Measurements from ENCODE around the gene GLCE.
"Not testable (repeated sequence)": the region's sequence is repeated elsewhere in the genome, so short reads cannot be mapped to it uniquely, and the experiment has no call there.

Gene GLCE

GRCh38 chr15:69298697-69299441, 138.4 kb downstream of the GLCE start, which contains the start of gene PAQR5:
Gene PAQR5 (plus strand): TSS chr15:69298912. CDS start chr15:69360081, 61,169 bp downstream.
- Mint-ChIP-seq H3K27ac (no peak within 1 kb of the TSS), H3K4me1 (peaks cover 7% of the 10 kb centered on the region), H3K36me3 (no peaks in the 10 kb centered on the region), H3K9me3 (no peaks in the 10 kb centered on the region), H3K4me3 (peak within 1 kb of the TSS; percentile 45)
- ATAC-seq = peak; percentile 29
- DNase-seq (ENCODE audit: low spot score in 2 of 2) = no peak

- Mint-ChIP-seq H3K4me1 (peaks cover 7% of the 10 kb centered on the region), H3K27ac (no peak overlapping the region), H3K4me3 (peak overlapping the region; percentile 45), H3K36me3 (no peaks in the 10 kb centered on the region), H3K9me3 (no peaks in the 10 kb centered on the region)
- ATAC-seq (no peak), DNase-seq (ENCODE audit: low spot score in 2 of 2) (no peak)
Observed at GRCh38 chr15:69299451-69299886, 139.0 kb downstream of the GLCE start.

- Mint-ChIP-seq H3K4me1 (peaks cover 7% of the 10 kb centered on the region), H3K4me3 (peak overlapping the region; percentile 45), H3K9me3 (no peaks in the 10 kb centered on the region), H3K27ac (no peak overlapping the region), H3K36me3 (no peaks in the 10 kb centered on the region)
- DNase-seq (ENCODE audit: low spot score in 2 of 2) = no peak
- ATAC-seq = no peak
Observed at GRCh38 chr15:69299943-69300588, 139.6 kb downstream of the GLCE start.

GRCh38 chr15:69301101-69301500, 140.7 kb downstream of the GLCE start:
- H3K4me1 Mint-ChIP-seq; DNase-seq (ENCODE audit: low spot score in 2 of 2); ATAC-seq; H3K9me3 Mint-ChIP-seq; H3K36me3 Mint-ChIP-seq; H3K4me3 Mint-ChIP-seq; H3K27ac Mint-ChIP-seq: not testable (repeated sequence)

GRCh38 chr15:69302087-69302486, 141.7 kb downstream of the GLCE start:
- ATAC-seq = not testable (repeated sequence)

GRCh38 chr15:69302929-69303328, 142.5 kb downstream of the GLCE start:
- peaks cover 7% of the 10 kb centered on the region for H3K4me1 Mint-ChIP-seq
- ATAC-seq (no peak), DNase-seq (ENCODE audit: low spot score in 2 of 2) (no peak)
- H3K36me3 Mint-ChIP-seq = no peaks in the 10 kb centered on the region
- no peak overlapping the region for H3K4me3 Mint-ChIP-seq
- no peaks in the 10 kb centered on the region for H3K9me3 Mint-ChIP-seq
- H3K27ac Mint-ChIP-seq = no peak overlapping the region

More at GRCh38 chr15:69302087-69302486, 141.7 kb downstream of the GLCE start:
- H3K4me1 Mint-ChIP-seq; DNase-seq (ENCODE audit: low spot score in 2 of 2); H3K4me3 Mint-ChIP-seq; H3K9me3 Mint-ChIP-seq; H3K27ac Mint-ChIP-seq; H3K36me3 Mint-ChIP-seq: not testable (repeated sequence)

- peaks cover 7% of the 10 kb centered on the region for H3K4me1 Mint-ChIP-seq
- no peaks in the 10 kb centered on the region for H3K9me3 Mint-ChIP-seq
- ATAC-seq = no peak
- no peak overlapping the region for H3K27ac Mint-ChIP-seq
- no peak overlapping the region for H3K4me3 Mint-ChIP-seq
- no peak for DNase-seq (ENCODE audit: low spot score in 2 of 2)
- no peaks in the 10 kb centered on the region for H3K36me3 Mint-ChIP-seq
Observed at GRCh38 chr15:69303337-69304181, 143.1 kb downstream of the GLCE start.

- Mint-ChIP-seq H3K36me3 (no peaks in the 10 kb centered on the region), H3K9me3 (no peaks in the 10 kb centered on the region), H3K4me3 (no peak overlapping the region), H3K27ac (no peak overlapping the region), H3K4me1 (peaks cover 7% of the 10 kb centered on the region)
- ATAC-seq = no peak
- DNase-seq (ENCODE audit: low spot score in 2 of 2) = no peak
Observed at GRCh38 chr15:69304182-69304545, 143.7 kb downstream of the GLCE start.

GRCh38 chr15:69305204-69305931, 144.9 kb downstream of the GLCE start:
- Mint-ChIP-seq H3K4me3 (no peak overlapping the region), H3K36me3 (no peaks in the 10 kb centered on the region), H3K9me3 (no peaks in the 10 kb centered on the region), H3K4me1 (no peaks in the 10 kb centered on the region), H3K27ac (no peak overlapping the region)
- no peak for DNase-seq (ENCODE audit: low spot score in 2 of 2)
- ATAC-seq = no peak

- ATAC-seq = no peak
Observed at GRCh38 chr15:69305933-69306568, 145.6 kb downstream of the GLCE start.

GRCh38 chr15:69307939-69308338, 147.5 kb downstream of the GLCE start:
- H3K36me3 Mint-ChIP-seq = no peaks in the 10 kb centered on the region
- H3K27ac Mint-ChIP-seq = no peak overlapping the region
- no peaks in the 10 kb centered on the region for H3K4me1 Mint-ChIP-seq
- H3K9me3 Mint-ChIP-seq = no peaks in the 10 kb centered on the region
- DNase-seq (ENCODE audit: low spot score in 2 of 2) = no peak
- no peak for ATAC-seq
- H3K4me3 Mint-ChIP-seq = no peak overlapping the region

More at GRCh38 chr15:69305933-69306568, 145.6 kb downstream of the GLCE start:
- Mint-ChIP-seq H3K27ac (no peak overlapping the region), H3K36me3 (no peaks in the 10 kb centered on the region), H3K4me1 (no peaks in the 10 kb centered on the region), H3K9me3 (no peaks in the 10 kb centered on the region), H3K4me3 (no peak overlapping the region)
- no peak for DNase-seq (ENCODE audit: low spot score in 2 of 2)

GRCh38 chr15:69308949-69309348, 148.5 kb downstream of the GLCE start:
- ATAC-seq (no peak), DNase-seq (ENCODE audit: low spot score in 2 of 2) (no peak)
- H3K36me3 Mint-ChIP-seq = no peaks in the 10 kb centered on the region
- H3K9me3 Mint-ChIP-seq = no peaks in the 10 kb centered on the region
- no peak overlapping the region for H3K4me3 Mint-ChIP-seq
- no peaks in the 10 kb centered on the region for H3K4me1 Mint-ChIP-seq
- no peak overlapping the region for H3K27ac Mint-ChIP-seq

GRCh38 chr15:69311319-69311721, 150.9 kb downstream of the GLCE start:
- no peak overlapping the region for H3K4me3 Mint-ChIP-seq
- H3K9me3 Mint-ChIP-seq = no peaks in the 10 kb centered on the region
- no peak overlapping the region for H3K27ac Mint-ChIP-seq
- ATAC-seq (no peak), DNase-seq (ENCODE audit: low spot score in 2 of 2) (no peak)
- H3K4me1 Mint-ChIP-seq = no peaks in the 10 kb centered on the region
- H3K36me3 Mint-ChIP-seq = no peaks in the 10 kb centered on the region

GRCh38 chr15:69313432-69314000, 153.1 kb downstream of the GLCE start:
- H3K4me3 Mint-ChIP-seq = no peak overlapping the region
- DNase-seq (ENCODE audit: low spot score in 2 of 2) = no peak
- no peaks in the 10 kb centered on the region for H3K4me1 Mint-ChIP-seq
- H3K9me3 Mint-ChIP-seq = no peaks in the 10 kb centered on the region
- ATAC-seq = no peak
- H3K27ac Mint-ChIP-seq = no peak overlapping the region
- no peaks in the 10 kb centered on the region for H3K36me3 Mint-ChIP-seq
